IPS-NIHi11 (cell line): ENCODE data around the gene IRF7.

Experiments
- DNase-seq: peaks from one replicate; pipeline ENCODE4 v3.0.0; 2012; ENCODE audit warnings: mixed read lengths, low spot score

Gene IRF7

GRCh38 chr11:607971-608659 is 7.6 kb downstream of the IRF7 start:
- no peak for DNase-seq

DNA sequence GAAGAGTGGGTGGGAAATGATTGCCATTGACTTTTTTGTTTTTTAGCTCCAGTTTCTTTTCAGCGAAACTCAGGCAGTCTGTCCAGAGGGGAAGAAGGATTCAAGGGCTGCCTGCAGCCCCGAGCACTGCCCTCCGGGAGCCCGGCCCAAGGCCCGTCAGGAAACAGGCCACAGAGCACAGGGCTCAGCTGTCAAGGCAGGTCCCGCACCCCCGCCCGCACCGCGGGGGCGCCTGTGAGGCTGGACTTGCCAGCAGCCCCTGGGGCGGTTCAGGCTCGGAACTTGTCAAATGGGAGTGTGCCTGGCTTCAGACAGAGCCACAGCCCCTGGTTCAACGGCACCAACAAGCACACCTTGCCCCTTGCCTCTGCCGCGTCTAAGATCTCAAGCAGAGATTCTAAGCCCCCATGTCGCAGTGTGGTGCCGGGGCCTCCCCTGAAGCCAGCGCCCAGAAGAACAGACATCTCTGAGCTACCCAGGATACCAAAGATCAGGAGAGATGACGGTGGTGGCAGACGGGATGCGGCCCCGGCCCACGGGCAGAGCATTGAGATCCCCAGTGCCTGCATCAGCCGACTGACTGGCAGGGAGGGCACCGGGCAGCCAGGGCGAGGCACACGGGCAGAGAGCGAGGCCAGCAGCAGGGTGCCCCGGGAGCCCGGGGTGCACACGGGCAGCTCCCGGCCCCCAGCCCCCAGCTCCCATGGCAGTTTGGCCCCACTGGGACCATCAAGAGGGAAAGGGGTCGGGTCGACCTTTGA is 8.6 kb downstream of the IRF7 start:
- no peak for DNase-seq

GRCh38 chr11:606245-606644 is 9.5 kb downstream of the IRF7 start:
- peak; percentile 79 for DNase-seq

- no peak for DNase-seq
Observed at GRCh38 chr11:605286-606129, 10.2 kb downstream of the IRF7 start.

DNA sequence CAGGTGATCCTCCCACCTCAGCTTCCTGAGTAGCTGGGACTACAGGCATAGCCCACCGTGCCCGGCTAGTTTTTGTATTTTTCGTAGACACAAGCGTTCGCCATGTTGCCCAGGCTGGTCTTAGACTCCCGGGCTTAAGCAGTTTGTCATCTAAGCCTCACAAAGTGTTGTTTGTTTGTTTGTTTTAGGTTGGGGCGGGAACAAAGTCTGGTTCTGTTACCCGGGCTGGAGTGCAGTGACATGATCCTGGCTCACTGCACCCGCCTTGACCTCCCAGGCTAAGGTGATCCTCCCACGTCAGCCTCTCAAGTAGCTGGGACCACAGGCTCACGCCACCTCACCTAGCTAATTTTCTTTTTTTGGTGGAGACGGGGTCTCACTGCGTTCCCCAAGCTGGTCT is 12.6 kb downstream of the IRF7 start:
- no peak for DNase-seq

- no peak for DNase-seq
Observed at GRCh38 chr11:601573-602245, 14.0 kb downstream of the IRF7 start.

GRCh38 chr11:598005-598680 is 17.6 kb downstream of the IRF7 start:
- DNase-seq = no peak

- DNase-seq = peak; percentile 87
Observed at GRCh38 chr11:597166-597725, 18.5 kb downstream of the IRF7 start.

DNA sequence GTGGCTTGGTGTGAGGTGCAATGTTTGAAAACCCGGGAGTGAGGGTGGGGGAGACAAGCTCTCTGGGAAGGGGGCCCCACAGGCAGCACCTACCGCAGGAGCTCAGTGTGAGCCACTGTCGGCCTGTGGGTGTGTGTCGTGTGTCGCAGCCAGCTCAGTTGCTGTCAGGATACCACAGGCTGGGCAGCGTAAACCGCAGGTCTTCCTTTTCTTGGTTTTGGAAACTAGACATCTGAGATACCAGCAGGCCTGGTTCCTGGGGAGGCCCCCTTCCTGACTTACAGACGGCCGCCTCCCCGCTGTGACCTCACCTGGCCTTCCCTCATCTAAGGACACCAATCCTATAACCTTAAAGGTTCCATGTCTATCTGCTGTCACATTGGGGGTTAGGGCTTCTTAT is 19.4 kb downstream of the IRF7 start:
- no peak for DNase-seq

GRCh38 chr11:595400-595799 is 20.4 kb downstream of the IRF7 start:
- no peak for DNase-seq

GRCh38 chr11:593347-593746 is 22.4 kb downstream of the IRF7 start:
- DNase-seq = no peak

GRCh38 chr11:592918-593317 is 22.8 kb downstream of the IRF7 start:
- no peak for DNase-seq

DNA sequence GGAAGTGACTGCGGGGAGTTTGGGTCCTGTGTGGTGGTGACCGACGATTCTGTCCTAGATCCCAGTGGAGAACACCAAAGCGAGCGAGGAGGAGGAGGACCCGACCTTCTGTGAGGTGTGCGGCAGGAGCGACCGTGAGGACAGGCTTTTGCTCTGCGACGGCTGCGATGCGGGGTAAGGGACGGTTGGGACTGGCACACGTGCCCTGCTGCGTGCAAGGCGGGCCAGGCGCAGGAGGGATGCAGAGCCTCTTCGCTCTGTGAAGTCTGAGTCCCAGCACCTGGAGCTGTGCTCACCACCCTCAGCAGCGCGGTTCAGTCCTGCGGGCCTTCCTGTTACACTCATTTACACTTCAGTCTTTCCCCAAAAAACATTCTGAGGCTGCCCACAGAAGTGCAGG is 23.2 kb downstream of the IRF7 start:
- DNase-seq = no peak

DNA sequence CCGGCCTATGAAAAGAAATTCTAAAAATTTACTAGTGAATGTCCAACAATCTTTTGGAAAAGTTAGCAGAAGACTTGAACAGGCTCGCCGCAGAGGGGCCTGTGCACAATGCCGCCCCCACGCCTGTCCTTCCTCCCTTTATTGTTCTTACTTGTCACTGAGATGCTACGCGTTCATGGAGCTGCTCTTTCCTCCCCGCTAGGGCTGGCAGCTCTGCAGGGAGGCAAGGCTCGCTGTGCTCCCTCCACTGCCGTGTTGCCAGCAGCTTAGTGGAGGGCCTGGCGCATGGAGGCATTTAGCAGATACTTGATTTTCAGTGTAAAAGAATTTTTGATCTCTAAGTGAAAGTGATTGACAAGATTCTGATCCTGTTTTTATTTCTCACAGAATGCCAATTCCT is 24.8 kb downstream of the IRF7 start:
- no peak for DNase-seq

DNA sequence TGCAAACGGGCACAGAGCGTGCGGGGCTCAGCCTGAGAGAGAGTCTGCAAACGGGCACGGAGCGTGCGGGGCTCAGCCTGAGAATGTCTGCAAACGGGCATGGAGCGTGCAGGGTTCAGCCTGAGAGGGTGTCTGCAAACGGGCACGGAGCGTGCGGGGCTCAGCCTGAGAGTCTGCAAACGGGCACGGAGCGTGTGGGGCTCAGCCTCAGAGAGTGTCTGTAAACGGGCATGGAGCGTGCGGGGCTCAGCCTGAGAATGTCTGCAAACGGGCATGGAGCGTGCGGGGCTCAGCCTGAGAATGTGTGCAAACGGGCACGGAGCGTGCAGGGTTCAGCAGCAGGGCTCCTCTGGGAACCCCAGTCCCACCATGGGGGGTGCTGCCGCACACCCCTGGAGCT is 26.0 kb downstream of the IRF7 start:
- no peak for DNase-seq

- DNase-seq = no peak
Observed at GRCh38 chr11:587978-588380, 27.8 kb downstream of the IRF7 start.

DNA sequence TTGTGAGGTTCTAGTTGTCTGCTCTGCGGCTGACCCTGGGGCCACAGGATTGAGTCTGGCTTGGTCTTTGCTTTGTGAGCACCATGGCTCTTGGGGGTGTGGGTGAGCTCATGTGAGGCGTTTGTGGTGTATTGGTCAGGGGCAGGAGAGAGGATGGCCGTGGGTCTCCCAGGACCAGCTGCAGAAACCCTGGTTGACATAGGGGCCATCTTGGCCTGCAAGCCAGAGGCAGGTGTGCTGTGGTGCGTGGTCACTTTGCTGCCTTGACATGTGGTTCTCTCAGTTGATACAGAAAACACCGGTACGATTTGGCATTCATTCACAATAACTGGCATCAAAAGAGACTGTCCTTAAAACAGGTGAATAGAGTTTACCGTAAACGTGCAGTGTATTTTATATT is 28.2 kb downstream of the IRF7 start:
- no peak for DNase-seq

GRCh38 chr11:586376-587316 is 29.1 kb downstream of the IRF7 start:
- DNase-seq = no peak

DNA sequence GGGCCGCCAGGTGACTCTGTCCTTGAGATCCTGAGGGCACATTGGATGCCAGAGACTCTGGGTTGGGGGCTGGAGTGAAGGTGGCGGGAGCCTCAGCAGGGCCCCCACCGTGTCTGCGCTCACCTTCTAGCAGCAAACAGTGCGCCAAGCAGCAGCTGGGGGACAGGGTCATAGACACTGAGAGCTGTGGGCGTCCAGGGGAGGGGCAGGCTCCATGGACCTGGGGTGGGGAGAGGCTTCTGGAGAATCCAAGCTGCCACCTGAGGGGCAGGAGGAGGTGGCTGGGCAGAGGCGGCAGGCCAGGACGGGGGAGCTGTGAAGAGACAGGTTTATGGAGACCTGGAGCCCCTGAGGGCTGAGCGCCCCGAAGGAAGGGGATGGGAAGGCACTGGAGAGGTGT is 31.5 kb downstream of the IRF7 start:
- DNase-seq = no peak

DNA sequence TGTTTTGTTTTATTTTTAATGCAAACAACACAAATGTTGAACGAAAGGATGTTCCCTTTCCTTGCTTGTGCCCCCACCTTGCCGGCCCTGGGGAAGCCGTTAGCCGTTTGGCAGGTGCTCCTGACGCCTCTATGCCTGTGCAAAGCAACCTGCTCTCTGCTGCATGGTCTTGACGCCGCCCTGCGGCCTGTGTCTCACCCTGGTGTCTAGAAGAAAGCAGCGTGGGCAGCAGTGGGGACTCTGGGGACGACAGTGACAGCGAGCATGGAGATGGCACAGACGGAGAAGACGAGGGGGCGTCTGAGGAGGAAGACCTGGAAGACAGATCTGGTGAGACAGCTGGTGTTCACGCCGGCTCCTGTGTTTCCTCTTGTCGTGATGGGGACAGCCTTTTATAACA is 34.0 kb downstream of the IRF7 start:
- no peak for DNase-seq
